Erythroblast (primary cell): Measurements from ENCODE around the gene CMSS1.

Source experiments
- GATA1 ChIP-seq: IDR thresholded peaks from 2 replicates; pipeline ENCODE4 v1.6.1; 2011; ENCODE audit warnings: low read depth, mild to moderate bottlenecking, control low read depth, low read length, moderate library complexity
- POLR2A ChIP-seq: IDR thresholded peaks from 2 replicates; pipeline ENCODE4 v1.6.1; 2011; ENCODE audit warnings: mild to moderate bottlenecking, low read length

DNA sequence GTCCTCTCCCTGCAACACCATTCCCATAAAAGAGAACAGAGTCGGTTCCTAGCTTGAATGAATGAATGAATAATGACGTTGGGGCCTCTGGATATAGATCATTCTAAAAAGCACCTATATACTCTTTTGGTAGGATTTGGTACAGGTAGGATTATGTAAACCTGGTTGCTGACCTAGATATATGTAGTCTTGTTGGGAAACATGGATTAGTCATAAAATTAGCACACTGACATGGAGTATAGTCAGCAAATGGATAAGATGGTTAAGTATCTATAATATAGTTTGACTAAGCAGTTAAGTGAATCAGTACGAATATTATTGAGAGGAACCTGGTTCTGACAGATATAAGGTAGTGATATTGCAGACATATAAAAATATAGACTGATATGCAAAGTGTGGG is 154.1 kb downstream of the CMSS1 start:
- TF ChIP-seq POLR2A = no peak
- no peak for TF ChIP-seq GATA1
